HepG2 (cell line): Measurements from ENCODE around the gene RNH1. TPM values are rescaled to one million over a fixed set of nuclear protein-coding genes. Genes with fewer than 3 reads are reported as not detected.

Source experiments
- ARNTL ChIP-seq: sonication (generic); formaldehyde crosslinking; IDR thresholded peaks from 2 replicates; pipeline ENCODE4 v1.4.0; 2020; ENCODE audit warnings: mild to moderate bottlenecking, missing genetic modification reagents
- E2F1 ChIP-seq: sonication (generic); formaldehyde crosslinking; IDR thresholded peaks from 2 replicates; pipeline ENCODE4 v1.5.0; 2020; ENCODE audit warnings: missing genetic modification reagents
- GMEB2 ChIP-seq: IDR thresholded peaks from 2 replicates; pipeline ENCODE4 v1.6.1; 2016; ENCODE audit warnings: missing biosample characterization, missing genetic modification reagents, low read depth
- JUN ChIP-seq: sonication (generic); formaldehyde crosslinking; IDR thresholded peaks from 2 replicates; pipeline ENCODE4 v1.4.0; 2020; ENCODE audit warnings: mild to moderate bottlenecking, missing genetic modification reagents
- MAZ ChIP-seq, 2 experiments: sonication (generic) in 1 of 2; formaldehyde crosslinking in 1 of 2; IDR thresholded peaks; 2 replicates each; pipeline versions ENCODE4 v1.5.0 to v1.6.1; 2012 to 2020; ENCODE audit warnings: low read depth in 2 of 2, mild to moderate bottlenecking in 2 of 2, borderline replicate concordance in 1 of 2, improper control_type of control experiment in 1 of 2, low read length in 1 of 2, missing genetic modification reagents in 1 of 2, moderate library complexity in 1 of 2
- SRY ChIP-seq: sonication (generic); formaldehyde crosslinking; IDR thresholded peaks from 2 replicates; pipeline ENCODE4 v1.8.0; 2022; ENCODE audit warnings: mild to moderate bottlenecking, missing genetic modification reagents
- TBX2 ChIP-seq: sonication (generic); formaldehyde crosslinking; IDR thresholded peaks from 2 replicates; pipeline ENCODE4 v1.5.0; 2020; ENCODE audit warnings: missing genetic modification reagents, mild to moderate bottlenecking, borderline replicate concordance
- TRAFD1 ChIP-seq: sonication (generic); formaldehyde crosslinking; IDR thresholded peaks from 2 replicates; pipeline ENCODE4 v1.5.1; 2020; ENCODE audit warnings: missing genetic modification reagents, mild to moderate bottlenecking, borderline replicate concordance
- ZHX2 ChIP-seq, 2 experiments: sonication (generic) in 1 of 2; formaldehyde crosslinking in 1 of 2; IDR thresholded peaks; 2 replicates each; pipeline versions ENCODE4 v1.6.1 to v1.9.0; 2014 to 2022; ENCODE audit warnings: antibody characterized with exemption in 1 of 2, borderline replicate concordance in 1 of 2, inconsistent platforms in 1 of 2, low read depth in 1 of 2, missing genetic modification reagents in 1 of 2
- ZNF513 ChIP-seq: sonication (generic); formaldehyde crosslinking; conservative IDR thresholded peaks from 2 replicates; pipeline ENCODE4 v1.5.0; 2020; ENCODE audit warnings: missing genetic modification reagents
- ZNF704 ChIP-seq: sonication (generic); formaldehyde crosslinking; IDR thresholded peaks from 2 replicates; pipeline ENCODE4 v1.8.1; 2023; ENCODE audit warnings: mild to moderate bottlenecking, inconsistent platforms, moderate library complexity, missing genetic modification reagents, borderline replicate concordance
- polyA plus RNA-seq, 8 experiments: library from polyadenylated mRNA; depleted of rRNA in 3 of 8; stranded (reverse) in 7 of 8; unstranded in 1 of 8; fragments of >200 nt; fragmentation: Illumina TruSeq in 4 of 8; extraction: Trizol in 4 of 8; gene quantifications; 2 replicates each; pipeline versions ENCODE4 v1.2.1 to v1.2.3, GENCODE V29; 2011 to 2016; ENCODE audit warnings: low read depth in 4 of 8, missing spikeins in 1 of 8, mixed read lengths in 1 of 8; ENCODE audit not compliant: insufficient read depth in 1 of 8
- total RNA-seq, 5 experiments: library from RNA; depleted of rRNA; stranded (reverse); fragments of >200 nt; fragmentation: Illumina TruSeq; extraction: Trizol; gene quantifications; 2 replicates each; pipeline ENCODE4 v1.2.3, GENCODE V29; 2016; ENCODE audit warnings: low read depth in 1 of 5

RNH1 gene
- total and polyA plus RNA-seq, 2 of the 13 experiments (the other 11 are each of a cell fraction or from before 2014, with no cell fraction given): 36.0 to 74.1 TPM

- TF ChIP-seq TRAFD1: no peak
- no peak for TF ChIP-seq ZNF704 (CRISPR knock-in tag)
- TF ChIP-seq GMEB2: 0 out of 2 replicates have a peak, but pooled peaks have one; percentile 31
- TF ChIP-seq ZHX2 (IDR thresholded peaks at IDR 0.05; ENCODE audit: low read depth): no peak
- TF ChIP-seq ZHX2 (CRISPR knock-in tag; IDR thresholded peaks at IDR 0.05; ENCODE audit: borderline replicate concordance): no peak
- TF ChIP-seq ZNF513 (CRISPR knock-in tag): no peak
- no peak for TF ChIP-seq SRY (CRISPR knock-in tag)
- peak; percentile 63 for TF ChIP-seq E2F1 (CRISPR knock-in tag)
- peak; percentile 48; the same call in 1 of the 2 replicates for TF ChIP-seq MAZ (IDR thresholded peaks at IDR 0.05; ENCODE audit: borderline replicate concordance, low read depth, low read length)
- TF ChIP-seq MAZ (CRISPR knock-in tag; IDR thresholded peaks at IDR 0.05; ENCODE audit: low read depth): peak; percentile 67; the same call in 1 of the 2 replicates
- TF ChIP-seq JUN (CRISPR knock-in tag): no peak
- TF ChIP-seq TBX2 (CRISPR knock-in tag): peak; percentile 40; the same call in 1 of the 2 replicates
- TF ChIP-seq ARNTL (CRISPR knock-in tag): peak; percentile 64; the same call in 1 of the 2 replicates
Observed at GRCh38 chr11:535519-536454, 28.7 kb upstream of the RNH1 start, which contains the start of gene HRAS (continued).
